HepG2 (cell line): Measurements from ENCODE around the gene TPM1. TPM values are rescaled to one million over a fixed set of nuclear protein-coding genes. Genes with fewer than 3 reads are reported as not detected.

Experiments
- ATAC-seq: fragments of 200-7000 bp; cut with Tn5 transposase; 3 replicates; pipeline ENCODE4 v1.9.1; 2020; ENCODE audit warnings: mild to moderate bottlenecking, moderate library complexity
- BruUV-seq: library from RNA; stranded (reverse); fragments of 400-500 nt; replicated peaks from 2 replicates; lab custom pipeline; 2021; lab: Mats Ljungman, UMichigan
- CTCF ChIA-PET: fragments of 300-600 bp; formaldehyde crosslinking; extraction: SDS; loops from one replicate; lab custom pipeline; 2021; ENCODE audit warnings: low total read pairs, inconsistent platforms, low intra/inter-chr PET ratio; lab: Yijun Ruan, JAX
- POLR2A ChIA-PET: fragments of 350-600 bp; sonication (Branson Sonifier 250); formaldehyde crosslinking; loops from one replicate; lab custom pipeline; 2020; ENCODE audit warnings: antibody characterized with exemption, inconsistent platforms; lab: Yijun Ruan, JAX
- DNase-seq: peaks from one replicate; pipeline ENCODE4 v3.0.0-alpha.2; 2015; ENCODE audit warnings: low spot score
- FAIRE-seq: peaks from 3 replicates; lab custom pipeline; 2011; peaks lifted over from hg19 to GRCh38; lab: Jason Lieb, UNC
- H2AFZ ChIP-seq: one replicate; pipeline ENCODE4 v1.6.1; 2011; ENCODE audit warnings: low read length, inconsistent platforms
- H3K27ac ChIP-seq: fragments of 300-600 bp; 3 replicates; pipeline ENCODE4 v1.8.0; 2011; ENCODE audit warnings: mixed run types, mild to moderate bottlenecking, mixed read lengths, low read length, inconsistent platforms; ENCODE audit not compliant: insufficient read depth; ENCODE audit errors: extremely low read length
- H3K27me3 ChIP-seq, 2 experiments: fragments of 200-600 bp in 1 of 2; 2 replicates in 1 of 2; 3 replicates in 1 of 2; pipeline versions ENCODE4 v1.6.0 to v1.8.0; 2011; ENCODE audit warnings: low read length in 2 of 2, mild to moderate bottlenecking in 2 of 2, moderate library complexity in 2 of 2, inconsistent platforms in 1 of 2; ENCODE audit not compliant: insufficient read depth in 2 of 2, control insufficient read depth in 1 of 2
- H3K36me3 ChIP-seq, 2 experiments: fragments of 200-600 bp in 1 of 2; replicated peaks in 1 of 2; 2 replicates in 1 of 2; 3 replicates in 1 of 2; pipeline versions ENCODE4 v1.5.1 to v1.8.0; 2011; ENCODE audit warnings: low read length in 2 of 2, inconsistent platforms in 1 of 2; ENCODE audit not compliant: insufficient read depth in 2 of 2, control insufficient read depth in 1 of 2
- H3K4me1 ChIP-seq: 2 replicates; pipeline ENCODE4 v1.5.1; 2012; ENCODE audit warnings: low read length, inconsistent platforms; ENCODE audit not compliant: insufficient read depth
- H3K4me2 ChIP-seq: 2 replicates; pipeline ENCODE4 v1.6.0; 2011; ENCODE audit warnings: low read depth, low read length, inconsistent platforms
- H3K4me3 ChIP-seq, 3 experiments: fragments of 200-600 bp in 1 of 3; sonication (generic), shearing (Covaris generic) in 1 of 3; replicated peaks in 1 of 3; 2 replicates each; pipeline ENCODE4 v1.5.1; 2011 to 2016; ENCODE audit warnings: low read length in 3 of 3, inconsistent platforms in 2 of 3, low read depth in 2 of 3, mild to moderate bottlenecking in 2 of 3, control low read depth in 1 of 3, mixed read lengths in 1 of 3; ENCODE audit not compliant: insufficient read depth in 1 of 3
- H3K79me2 ChIP-seq: one replicate; pipeline ENCODE4 v1.6.1; 2011; ENCODE audit warnings: low read length, inconsistent platforms; ENCODE audit not compliant: insufficient read depth
- H3K9ac ChIP-seq: 2 replicates; pipeline ENCODE4 v1.6.0; 2011; ENCODE audit warnings: mild to moderate bottlenecking, low read depth, low read length, inconsistent platforms; ENCODE audit not compliant: insufficient read depth
- H3K9me3 ChIP-seq: 2 replicates; pipeline ENCODE4 v1.5.1; 2012; ENCODE audit warnings: mild to moderate bottlenecking, low read length
- H4K20me1 ChIP-seq: 2 replicates; pipeline ENCODE4 v1.6.0; 2011; ENCODE audit warnings: inconsistent platforms, mild to moderate bottlenecking, low read length, moderate library complexity; ENCODE audit not compliant: insufficient read depth
- ARID3A ChIP-seq: IDR thresholded peaks from 2 replicates; pipeline ENCODE4 v1.6.1; 2012; ENCODE audit warnings: low read depth, low read length, improper control_type of control experiment
- EZH2 ChIP-seq: conservative IDR thresholded peaks from 2 replicates; pipeline ENCODE4 v1.6.1; 2012; ENCODE audit warnings: mild to moderate bottlenecking, low read depth, low read length, moderate library complexity
- HMG20B ChIP-seq: conservative IDR thresholded peaks from 2 replicates; pipeline ENCODE4 v1.6.1; 2016; ENCODE audit warnings: missing genetic modification reagents, missing compliant biosample characterization
- KLF16 ChIP-seq, 2 experiments: sonication (generic) in 1 of 2; formaldehyde crosslinking in 1 of 2; IDR thresholded peaks; 2 replicates each; pipeline versions ENCODE4 v1.6.1 to v1.8.0; 2016 to 2023; ENCODE audit warnings: missing genetic modification reagents in 2 of 2, missing compliant biosample characterization in 1 of 2
- MAFF ChIP-seq: IDR thresholded peaks from 2 replicates; pipeline ENCODE4 v1.6.1; 2011; ENCODE audit warnings: low read depth, low read length, improper control_type of control experiment
- MAFK ChIP-seq, 2 experiments: IDR thresholded peaks in 1 of 2; conservative IDR thresholded peaks in 1 of 2; 2 replicates each; pipeline ENCODE4 v1.6.1; 2011; ENCODE audit warnings: improper control_type of control experiment in 2 of 2, low read length in 2 of 2
- MIXL1 ChIP-seq: IDR thresholded peaks from 2 replicates; pipeline ENCODE4 v1.6.1; 2016
- PHF21A ChIP-seq: sonication (generic); formaldehyde crosslinking; IDR thresholded peaks from 2 replicates; pipeline ENCODE4 v1.5.0; 2020; ENCODE audit warnings: mild to moderate bottlenecking, missing genetic modification reagents
- STAG1 ChIP-seq: sonication (generic); formaldehyde crosslinking; IDR thresholded peaks from 2 replicates; pipeline ENCODE4 v1.4.0; 2020; ENCODE audit warnings: missing genetic modification reagents
- TP53 ChIP-seq: sonication (generic); formaldehyde crosslinking; conservative IDR thresholded peaks from 2 replicates; pipeline ENCODE4 v1.4.0; 2020; ENCODE audit warnings: missing genetic modification reagents
- ZBTB14 ChIP-seq: sonication (generic); formaldehyde crosslinking; IDR thresholded peaks from 2 replicates; pipeline ENCODE4 v1.4.0; 2020; ENCODE audit warnings: missing genetic modification reagents
- ZNF224 ChIP-seq: sonication (generic); formaldehyde crosslinking; IDR thresholded peaks from 2 replicates; pipeline ENCODE4 v1.5.0; 2020; ENCODE audit warnings: mild to moderate bottlenecking, missing genetic modification reagents
- ZNF768 ChIP-seq: sonication (generic); formaldehyde crosslinking; IDR thresholded peaks from 2 replicates; pipeline ENCODE4 v1.4.0; 2020; ENCODE audit warnings: missing genetic modification reagents
- WGBS: methylation state at CpG from one replicate; pipeline ENCODE4 v1.1.6; 2017; ENCODE audit warnings: low lambda C conversion rate; 5-methylcytosine and 5-hydroxymethylcytosine counted together
- in situ Hi-C: cut with HindIII; loops from 2 replicates; pipeline ENCODE4 v1.10.0; 2017; ENCODE audit warnings: low pct_unique_long_range_greater_than_20kb; ENCODE audit not compliant: extremely low pct_ligation_motif_present
- intact Hi-C: fragments of 100-400 bp; cut with micrococcal nuclease; formaldehyde crosslinking; loops from one replicate; pipeline ENCODE4 v1.10.0; 2022; ENCODE audit not compliant: unreplicated experiment
- polyA plus RNA-seq, 8 experiments: library from polyadenylated mRNA; depleted of rRNA in 3 of 8; stranded (reverse) in 7 of 8; unstranded in 1 of 8; fragments of >200 nt; fragmentation: Illumina TruSeq in 4 of 8; extraction: Trizol in 4 of 8; gene quantifications; 2 replicates each; pipeline versions ENCODE4 v1.2.1 to v1.2.3, GENCODE V29; 2011 to 2016; ENCODE audit warnings: low read depth in 4 of 8, missing spikeins in 1 of 8, mixed read lengths in 1 of 8; ENCODE audit not compliant: insufficient read depth in 1 of 8
- total RNA-seq, 5 experiments: library from RNA; depleted of rRNA; stranded (reverse); fragments of >200 nt; fragmentation: Illumina TruSeq; extraction: Trizol; gene quantifications; 2 replicates each; pipeline ENCODE4 v1.2.3, GENCODE V29; 2016; ENCODE audit warnings: low read depth in 1 of 5

Gene TPM1
- total and polyA plus RNA-seq, 2 of the 13 experiments (the other 11 are each of a cell fraction or from before 2014, with no cell fraction given), result 98.9 to 109 TPM

DNA sequence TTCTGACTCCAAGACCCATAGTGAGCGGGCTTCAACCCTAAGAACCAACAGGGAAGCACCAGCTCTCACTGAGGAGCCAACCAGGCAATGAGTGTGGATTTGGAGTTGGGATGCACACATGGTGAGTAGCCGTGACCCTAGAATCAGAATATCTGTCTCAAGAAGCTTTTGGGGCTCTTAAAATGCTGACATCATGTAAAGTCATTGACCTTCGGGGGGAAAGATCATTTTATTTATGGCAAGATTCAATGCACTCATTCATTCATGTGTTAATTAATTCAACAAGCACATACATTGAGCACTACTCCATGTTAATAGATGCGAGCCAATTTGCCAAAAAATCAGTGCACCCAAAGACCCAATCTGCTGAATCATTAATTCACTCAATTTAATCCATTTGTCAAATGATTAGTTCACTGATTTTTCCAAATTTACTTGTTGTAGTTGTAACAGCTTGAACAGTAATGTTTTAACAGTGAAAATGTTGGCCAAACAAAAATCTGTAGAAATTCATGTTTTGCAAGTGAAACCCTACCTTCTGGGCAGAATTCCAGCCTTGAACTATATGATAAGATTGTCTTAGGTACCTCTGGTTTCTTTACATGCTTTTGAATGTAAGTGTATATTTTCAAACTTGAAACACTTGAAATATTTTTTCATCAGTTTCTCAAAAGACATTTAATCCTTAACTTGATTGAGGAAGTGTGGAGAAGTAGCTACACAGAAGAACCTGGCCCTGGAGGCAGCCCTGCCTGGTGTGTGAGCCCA, 49.3 kb downstream of the TPM1 start:
- FAIRE-seq, result no peak
- H3K4me3 ChIP-seq, result no peak overlapping the region
- CTCF ChIA-PET, result interaction anchor here (3.8 kb wide), 1 partner anchor 44 kb away, joined by 57 read pairs; no protein-coding TSS in a partner anchor
- 71% methylated on average over 4 of the region's 4 CpGs for WGBS
- H3K27me3 ChIP-seq, result no peaks in the 10 kb centered on the region
- peaks cover 65% of the 10 kb centered on the region for H3K4me1 ChIP-seq
- no peak overlapping the region for H3K27ac ChIP-seq
- no peak overlapping the region for H3K4me2 ChIP-seq
- ATAC-seq, result no peak
- no peak overlapping the region for H3K9ac ChIP-seq
- DNase-seq, result no peak
- TF ChIP-seq MAFK (conservative IDR thresholded peaks at IDR 0.05 in 1 of 2, IDR thresholded peaks at IDR 0.05 in 1 of 2; ENCODE audit: low read length in 2 of 2) (peak; percentile 67 to 71), TP53 (CRISPR knock-in tag) (no peak), MAFF (peak; percentile 56; the same call in 1 of the 2 replicates)
- BruUV-seq, result no TSS peak
- intact Hi-C loops, result no loop called here
- POLR2A ChIA-PET, result interaction anchor here (1.5 kb wide), 1 partner anchor 43 kb away, joined by 7 read pairs; no protein-coding TSS in a partner anchor
- in situ Hi-C loops, result loop anchor here (5.0 to 10.0 kb wide), 2 partner anchors 45 to 307 kb away; no protein-coding TSS in a partner anchor
- H3K79me2 ChIP-seq, result no peaks in the 10 kb centered on the region
- H3K9me3 ChIP-seq, result no peaks in the 10 kb centered on the region
- H2AFZ ChIP-seq, result no peak overlapping the region
- H4K20me1 ChIP-seq, result no peaks in the 10 kb centered on the region
- no peaks in the 10 kb centered on the region for H3K36me3 ChIP-seq

DNA sequence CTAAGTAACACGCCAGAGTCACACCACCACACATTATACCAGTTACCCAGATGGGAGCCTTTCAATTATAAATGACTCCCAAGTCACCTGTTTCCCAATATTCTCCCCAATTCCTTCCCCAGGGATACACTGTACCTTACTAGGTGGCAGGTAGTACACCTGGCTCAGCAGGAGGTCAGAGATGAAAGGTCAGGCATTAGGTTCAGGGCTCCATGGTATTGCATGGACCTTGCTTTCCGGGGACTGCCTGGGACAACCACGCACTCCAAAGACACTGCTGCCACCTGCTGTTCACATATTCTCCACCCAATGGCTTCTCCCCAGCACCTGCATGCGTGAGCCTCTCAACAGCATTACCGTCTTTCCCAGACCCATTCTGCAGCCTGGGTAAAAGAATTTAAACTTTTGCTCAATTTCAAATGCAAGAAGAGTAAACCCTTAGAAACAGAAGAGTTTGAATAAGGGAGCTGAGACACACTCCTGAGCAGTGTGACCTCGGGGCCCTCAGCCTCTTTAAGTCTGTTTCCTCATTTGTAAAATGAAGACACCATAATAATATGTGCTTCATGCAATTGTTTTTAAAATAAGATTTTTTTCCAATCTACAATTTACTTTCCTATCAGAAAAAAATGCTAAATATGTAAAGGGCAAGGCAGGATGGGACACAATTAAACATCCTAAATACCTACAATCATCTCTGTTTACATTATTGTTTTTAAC, 51.1 kb downstream of the TPM1 start:
- Histone ChIP-seq H3K27me3 (no peaks in the 10 kb centered on the region), H3K27ac (no peak overlapping the region), H3K79me2 (no peaks in the 10 kb centered on the region), H3K9ac (no peak overlapping the region), H4K20me1 (no peaks in the 10 kb centered on the region), H3K4me2 (0 out of 2 replicates have a peak overlapping the region, but pooled peaks have one; percentile 25), H3K4me3 (no peak overlapping the region), H3K4me1 (peaks cover 61% of the 10 kb centered on the region), H3K9me3 (no peaks in the 10 kb centered on the region), H2AFZ (no peak overlapping the region), H3K36me3 (no peaks in the 10 kb centered on the region)
- ATAC-seq (peak; percentile 94), DNase-seq (peak; percentile 77), FAIRE-seq (peak; percentile 90)
- intact Hi-C loops (loop anchor here (1.0 kb wide), 2 partner anchors 45 to 311 kb away; no protein-coding TSS in a partner anchor), in situ Hi-C loops (loop anchor here (5.0 to 10.0 kb wide), 2 partner anchors 46 to 309 kb away; no protein-coding TSS in a partner anchor)
- WGBS, result 15% methylated on average over 6 of the region's 6 CpGs
- ChIA-PET POLR2A (interaction anchor here (0.6 to 1.7 kb wide), 8 partner anchors 14 to 63 kb away, joined by 3 to 15 read pairs (median 4); partner anchors contain the start of genes LACTB and RPS27L), CTCF (interaction anchor here (0.5 to 3.8 kb wide), 5 partner anchors 45 to 312 kb away, joined by 3 to 57 read pairs (median 8); no protein-coding TSS in a partner anchor)
- BruUV-seq, result no TSS peak
- TF ChIP-seq EZH2 (no peak), PHF21A (CRISPR knock-in tag) (peak; percentile 42; the same call in 1 of the 2 replicates), KLF16 (CRISPR knock-in tag; IDR thresholded peaks at IDR 0.05) (peak in 1 of 2 experiments; percentile 39; a peak in 1 of 4 replicates), ARID3A (0 out of 2 replicates have a peak, but pooled peaks have one; percentile 27), MIXL1 (CRISPR knock-in tag) (no peak; the same call in 1 of the 2 replicates), STAG1 (CRISPR knock-in tag) (peak; percentile 99), ZNF224 (CRISPR knock-in tag) (no peak), HMG20B (0 out of 2 replicates have a peak, but pooled peaks have one; percentile 20), ZNF768 (CRISPR knock-in tag) (no peak), ZBTB14 (CRISPR knock-in tag) (peak; percentile 57)
